Fibroblast of lung (primary cell): ENCODE measurements around the gene SH3D19.

Experiments used
- CTCF ChIP-seq, 2 donors: IDR thresholded peaks in 1 of 2; conservative IDR thresholded peaks in 1 of 2; 1 replicate in 1 of 2; 2 replicates in 1 of 2; pipeline ENCODE4 v1.5.1; 2011 to 2012; ENCODE audit warnings: low read length in 2 of 2, control low read depth in 1 of 2, inconsistent platforms in 1 of 2, low read depth in 1 of 2, mild to moderate bottlenecking in 1 of 2
- EZH2 ChIP-seq: IDR thresholded peaks from 2 replicates; pipeline ENCODE4 v1.5.1; 2012; ENCODE audit warnings: low read length, control low read depth, mild to moderate bottlenecking; ENCODE audit errors: missing control alignments

- no peak for TF ChIP-seq CTCF (conservative IDR thresholded peaks at IDR 0.05 in 1 of 2, IDR thresholded peaks at IDR 0.05 in 1 of 2; ENCODE audit: low read depth in 1 of 2, low read length in 2 of 2)
- TF ChIP-seq EZH2 = no peak
Observed at GRCh38 chr4:151242305-151242704, 83.1 kb downstream of the SH3D19 start.
